ENCODE results near the gene EDNRA.

The EDNRA gene

DNA sequence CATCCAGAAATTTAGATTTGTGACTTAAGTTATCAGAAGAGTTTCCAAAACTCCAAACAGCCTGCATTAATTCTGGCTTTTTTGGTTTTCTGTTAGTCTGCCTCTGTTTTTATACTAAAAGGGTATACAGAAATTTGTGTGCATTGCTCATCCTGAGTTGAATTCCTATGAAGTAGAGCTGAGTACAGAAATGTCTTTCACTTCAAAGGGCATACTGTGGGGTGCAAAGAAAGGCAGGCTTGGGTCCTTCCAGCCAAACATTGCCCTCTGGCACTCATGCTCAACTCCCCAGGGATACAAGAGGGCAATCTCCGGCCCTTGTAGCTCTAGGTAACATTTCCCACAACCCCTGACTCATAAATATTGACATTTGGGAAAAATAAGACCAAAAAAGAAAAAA, 108.7 kb downstream of the EDNRA start:
- DNase-seq (ENCODE audit: low read depth), result no peak

DNA sequence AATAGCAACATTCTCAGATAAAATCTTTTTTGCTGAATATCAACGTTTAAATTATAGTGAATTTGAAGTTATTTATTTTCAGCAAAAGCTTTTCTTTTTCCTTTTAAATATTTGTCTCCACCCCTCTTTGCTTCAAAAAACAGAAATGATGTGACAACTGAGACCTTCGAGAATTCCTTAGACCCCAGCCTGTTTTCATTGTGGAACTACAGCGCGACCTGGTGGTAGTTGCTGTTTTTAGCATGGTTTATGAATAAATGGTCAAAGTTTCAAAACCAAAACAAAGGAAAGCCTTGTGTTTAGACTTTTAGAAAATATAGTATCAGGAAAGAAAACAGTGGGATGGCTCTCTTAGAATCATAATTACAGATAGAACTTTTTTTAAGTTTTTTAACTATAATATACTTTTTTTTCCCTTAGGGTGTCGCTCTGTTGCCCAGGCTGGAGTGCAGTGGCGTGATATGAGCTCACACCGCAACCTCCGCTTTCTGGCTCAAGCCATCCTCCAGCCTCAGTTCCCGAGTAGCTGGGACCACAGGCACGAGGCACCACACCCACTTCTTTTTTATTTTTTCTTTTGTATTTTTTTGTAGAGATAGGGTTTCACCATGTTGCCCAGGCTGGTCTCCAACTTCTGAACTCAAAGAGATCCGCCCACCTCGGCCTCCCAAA, 109.5 kb downstream of the EDNRA start:
- peak; percentile 3 for DNase-seq (ENCODE audit: low read depth)

- DNase-seq (ENCODE audit: low read depth), result no peak
Measured at GRCh38 chr4:147591106-147591505, 110.2 kb downstream of the EDNRA start.

DNA sequence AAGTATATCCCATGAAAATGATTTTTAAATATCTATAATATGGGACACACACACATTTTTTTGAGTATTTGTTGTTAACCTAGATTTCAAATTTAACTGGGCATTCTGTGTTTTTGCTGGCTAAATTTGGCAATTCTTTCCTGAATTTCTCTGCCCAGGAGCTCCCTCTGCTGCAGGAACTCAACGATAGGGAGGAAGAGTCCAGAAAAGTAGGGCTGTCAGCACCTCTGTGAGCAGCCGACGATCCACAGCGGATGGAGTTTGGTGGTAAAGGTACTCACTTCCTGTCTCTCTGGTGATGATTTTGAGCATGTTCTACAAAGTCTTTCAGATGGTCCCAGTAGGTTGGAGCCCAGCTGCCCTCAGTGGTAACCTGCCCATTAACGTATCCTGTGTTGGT, 113.2 kb downstream of the EDNRA start:
- no peak for DNase-seq (ENCODE audit: low read depth)

All from activated gamma-delta T cell treated with anti-CD3 and anti-CD28 coated beads, Interleukin-2, amount 50 U/mL, for 16 hours (primary cell).